Neuronal stem cell (in vitro differentiated cells): ENCODE measurements around the gene LCN6.
"Not testable (repeated sequence)": the region's sequence is repeated elsewhere in the genome, so short reads cannot be mapped to it uniquely, and the experiment has no call there.

Experiments used
- DNase-seq: peaks from one replicate; pipeline ENCODE4 v3.0.0-alpha.2; 2013; ENCODE audit warnings: low spot score
- H2AFZ ChIP-seq: one replicate; pipeline ENCODE4 v1.6.1; 2013; ENCODE audit warnings: mild to moderate bottlenecking, low read length, inconsistent platforms
- H2AK5ac ChIP-seq: 2 replicates; pipeline ENCODE4 v1.6.1; 2013; ENCODE audit warnings: low read depth, mild to moderate bottlenecking, inconsistent platforms, low read length, moderate library complexity, mixed read lengths
- H2BK120ac ChIP-seq: 2 replicates; pipeline ENCODE4 v1.6.1; 2013; ENCODE audit warnings: low read depth, mild to moderate bottlenecking, inconsistent platforms, low read length, moderate library complexity, mixed read lengths
- H2BK12ac ChIP-seq: one replicate; pipeline ENCODE4 v1.6.1; 2013; ENCODE audit warnings: low read length, inconsistent platforms
- H2BK15ac ChIP-seq: 2 replicates; pipeline ENCODE4 v1.6.1; 2013; ENCODE audit warnings: mild to moderate bottlenecking, low read length, inconsistent platforms, mixed read lengths
- H2BK5ac ChIP-seq: one replicate; pipeline ENCODE4 v1.6.1; 2013; ENCODE audit warnings: inconsistent platforms, mild to moderate bottlenecking, low read length, moderate library complexity
- H3K14ac ChIP-seq: one replicate; pipeline ENCODE4 v1.6.1; 2013; ENCODE audit warnings: low read length, inconsistent platforms
- H3K18ac ChIP-seq: 2 replicates; pipeline ENCODE4 v1.6.1; 2013; ENCODE audit warnings: low read length, inconsistent platforms
- H3K23ac ChIP-seq: 2 replicates; pipeline ENCODE4 v1.6.1; 2013; ENCODE audit warnings: low read depth, mild to moderate bottlenecking, mixed read lengths, low read length, inconsistent platforms; ENCODE audit not compliant: poor library complexity
- H3K27ac ChIP-seq: replicated peaks from 3 replicates; pipeline ENCODE4 v1.5.1; 2013; ENCODE audit warnings: low read length, inconsistent platforms
- H3K27me3 ChIP-seq, 3 experiments: 2 replicates each; pipeline ENCODE4 v1.6.1; 2013; ENCODE audit warnings: low read length in 3 of 3, mild to moderate bottlenecking in 2 of 3, inconsistent platforms in 1 of 3, low read depth in 1 of 3, mixed read lengths in 1 of 3, moderate library complexity in 1 of 3; ENCODE audit not compliant: control insufficient read depth in 3 of 3, insufficient read depth in 3 of 3
- H3K36me3 ChIP-seq, 2 donors: replicated peaks in 1 of 2; 2 replicates each; pipeline ENCODE4 v1.6.1; 2013; ENCODE audit warnings: low read length in 2 of 2; ENCODE audit not compliant: control insufficient read depth in 2 of 2, insufficient read depth in 2 of 2
- H3K4ac ChIP-seq: 2 replicates; pipeline ENCODE4 v1.6.1; 2013; ENCODE audit warnings: inconsistent platforms, mild to moderate bottlenecking, low read length, moderate library complexity
- H3K4me1 ChIP-seq, 2 donors: 1 replicate in 1 of 2; 2 replicates in 1 of 2; pipeline ENCODE4 v1.6.1; 2013; ENCODE audit warnings: low read length in 2 of 2, low read depth in 1 of 2; ENCODE audit not compliant: control insufficient read depth in 2 of 2, insufficient read depth in 1 of 2
- H3K4me2 ChIP-seq: one replicate; pipeline ENCODE4 v1.6.1; 2013; ENCODE audit warnings: mild to moderate bottlenecking, low read length, inconsistent platforms; ENCODE audit not compliant: insufficient read depth, poor library complexity, severe bottlenecking
- H3K4me3 ChIP-seq, 2 donors: 2 replicates each; pipeline ENCODE4 v1.5.1; 2013; ENCODE audit warnings: low read length in 2 of 2, mild to moderate bottlenecking in 2 of 2, inconsistent platforms in 1 of 2, moderate library complexity in 1 of 2
- H3K79me1 ChIP-seq: one replicate; pipeline ENCODE4 v1.6.1; 2013; ENCODE audit warnings: low read depth, mild to moderate bottlenecking, inconsistent platforms, low read length, moderate library complexity
- H3K9ac ChIP-seq: one replicate; pipeline ENCODE4 v1.6.1; 2013; ENCODE audit warnings: mild to moderate bottlenecking, low read depth, low read length, inconsistent platforms; ENCODE audit not compliant: poor library complexity
- H3K9me3 ChIP-seq, 2 donors: replicated peaks in 1 of 2; 2 replicates each; pipeline versions ENCODE3 to v1.6.1; 2013; ENCODE audit warnings: low read length in 2 of 2, mild to moderate bottlenecking in 2 of 2, inconsistent platforms in 1 of 2, low read depth in 1 of 2, mixed read lengths in 1 of 2, moderate library complexity in 1 of 2; ENCODE audit not compliant: control insufficient read depth in 2 of 2, insufficient read depth in 1 of 2
- H4K8ac ChIP-seq: one replicate; pipeline ENCODE4 v1.6.1; 2013; ENCODE audit warnings: low read depth, mild to moderate bottlenecking, inconsistent platforms, low read length, moderate library complexity
- H4K91ac ChIP-seq: one replicate; pipeline ENCODE4 v1.6.1; 2013; ENCODE audit warnings: low read length, low read depth, mild to moderate bottlenecking, inconsistent platforms; ENCODE audit not compliant: poor library complexity
- WGBS, 2 donors: extraction: QIAGEN DNeasy Blood & Tissue Kit; methylation state at CpG; one replicate each; pipeline ENCODE4 v1.1.7; 2013; ENCODE audit warnings: missing lambda C conversion rate in 2 of 2, mixed read lengths in 1 of 2; ENCODE audit not compliant: insufficient read length in 2 of 2, insufficient replicate concordance in 1 of 2; ENCODE audit errors: extremely low coverage in 2 of 2; 5-methylcytosine and 5-hydroxymethylcytosine counted together

The LCN6 gene

DNA sequence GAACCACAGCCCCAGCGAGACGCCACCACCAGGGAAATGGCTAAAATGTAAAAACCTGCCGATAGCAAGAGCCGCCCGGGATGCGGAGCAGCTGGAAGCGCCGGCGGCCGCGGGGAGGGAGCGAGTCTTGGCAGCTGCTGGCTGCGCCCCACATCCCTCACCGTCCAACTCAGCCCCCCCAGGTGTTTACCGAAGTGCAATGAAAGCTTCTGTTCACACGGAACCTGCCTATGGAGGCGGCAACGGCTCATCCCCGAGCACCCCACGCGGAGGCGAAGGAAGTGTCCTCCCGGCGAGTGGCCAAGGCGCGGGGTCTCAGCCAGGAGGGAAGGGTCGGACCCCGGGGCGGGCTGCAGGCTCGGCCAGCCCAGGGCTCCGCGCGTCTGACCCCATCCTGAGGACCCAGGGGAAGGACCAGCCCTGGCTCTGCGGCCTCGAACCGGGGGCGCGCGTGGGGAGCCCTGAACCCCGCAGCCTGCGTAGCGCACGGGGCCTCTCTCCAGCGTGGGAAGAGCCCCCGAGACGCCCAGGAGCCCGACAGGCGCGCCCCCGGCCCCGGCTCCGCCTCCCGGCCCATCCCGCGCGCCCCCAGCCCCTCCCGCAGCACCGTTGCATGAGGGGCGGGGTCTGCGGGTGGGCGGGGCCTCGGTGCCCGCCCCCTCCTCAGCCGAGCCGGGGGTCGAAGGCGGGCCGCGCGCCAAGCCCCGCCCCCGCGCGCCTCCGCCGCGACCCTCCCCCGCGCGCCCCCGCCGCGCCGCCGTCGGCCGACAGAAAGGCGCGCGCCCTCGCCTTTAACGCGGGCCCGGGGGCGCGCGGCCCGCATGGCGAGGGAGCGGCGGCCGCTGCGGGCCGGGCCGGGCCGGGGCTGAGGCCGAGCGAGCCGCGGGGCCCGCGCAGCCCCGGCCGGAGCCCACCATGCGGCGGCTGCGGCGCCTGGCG is 36.3 kb downstream of the LCN6 start, which contains the start of gene DIPK1B:
Gene DIPK1B, plus strand, starts transcription at position 822 of the 939 bp plus-strand sequence. Its CDS starts 94 bp downstream, at position 916.
- H3K36me3 ChIP-seq, result peaks cover 0 to 6% of the 10 kb centered on the region in 2 donors
- H4K91ac ChIP-seq, result no peak within 1 kb of the TSS
- peaks cover 0 to 33% (median 7%) of the 10 kb centered on the region in 3 experiments for H3K27me3 ChIP-seq
- H3K18ac ChIP-seq, result peak within 1 kb of the TSS; percentile 97
- no peak within 1 kb of the TSS for H3K4ac ChIP-seq
- peak within 1 kb of the TSS; percentile 100 for H3K4me2 ChIP-seq
- no peak within 1 kb of the TSS for H3K27ac ChIP-seq
- H3K9ac ChIP-seq, result peak within 1 kb of the TSS; percentile 88
- peak within 1 kb of the TSS; percentile 93 for H3K23ac ChIP-seq
- H3K9me3 ChIP-seq, result no peaks in the 10 kb centered on the region
- peak within 1 kb of the TSS; percentile 84 for H2BK12ac ChIP-seq
- peak within 1 kb of the TSS; percentile 99 for H2BK15ac ChIP-seq
- peak within 1 kb of the TSS; percentile 97 for H2AK5ac ChIP-seq
- no peak within 1 kb of the TSS for H2BK5ac ChIP-seq
- peaks cover 17% of the 10 kb centered on the region for H3K79me1 ChIP-seq
- no CpG with 5 or more reads among the region's 119 CpGs for WGBS, 2 donors
- DNase-seq, result peak; percentile 85
- H3K14ac ChIP-seq, result peak within 1 kb of the TSS; percentile 98
- no peak within 1 kb of the TSS for H4K8ac ChIP-seq
- peak within 1 kb of the TSS; percentile 89 for H2AFZ ChIP-seq
- H3K4me1 ChIP-seq, result peaks cover 8 to 23% of the 10 kb centered on the region in 2 donors
- peak within 1 kb of the TSS; percentile 47 for H2BK120ac ChIP-seq
- peak within 1 kb of the TSS; percentile 82 to 97 for H3K4me3 ChIP-seq

DNA sequence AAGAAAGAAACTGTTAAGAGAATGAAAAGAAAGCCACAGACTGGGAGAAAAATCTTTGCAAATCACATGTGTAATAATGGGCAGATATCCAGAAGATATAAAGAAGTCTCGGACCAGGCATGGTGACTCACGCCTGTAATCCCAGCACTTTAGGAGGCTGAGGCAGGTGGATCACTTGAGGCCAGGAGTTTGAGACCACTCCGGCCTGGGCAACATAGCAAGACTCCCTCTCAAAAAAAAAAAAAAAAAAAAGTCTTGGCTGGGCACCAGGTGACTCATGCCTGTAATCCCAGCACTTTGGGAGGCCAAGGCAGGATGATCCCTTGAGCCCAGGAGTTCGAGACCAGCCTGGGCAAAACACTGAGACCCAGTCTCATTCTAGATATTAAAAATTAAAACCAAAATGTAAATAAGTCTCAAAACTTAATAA is 37.1 kb downstream of the LCN6 start:
- not testable (repeated sequence) for H2BK12ac ChIP-seq, H3K4me2 ChIP-seq, H3K4ac ChIP-seq, H3K9ac ChIP-seq, H2BK15ac ChIP-seq, H4K91ac ChIP-seq, H2AFZ ChIP-seq, H3K18ac ChIP-seq, H3K23ac ChIP-seq, H3K36me3 ChIP-seq, H3K4me3 ChIP-seq, H2BK120ac ChIP-seq, H4K8ac ChIP-seq, H3K27ac ChIP-seq, H2AK5ac ChIP-seq, DNase-seq, H3K9me3 ChIP-seq, H2BK5ac ChIP-seq, H3K14ac ChIP-seq
- peaks cover 8 to 23% of the 10 kb centered on the region in 2 donors for H3K4me1 ChIP-seq
- peaks cover 17% of the 10 kb centered on the region for H3K79me1 ChIP-seq
- H3K27me3 ChIP-seq, result peaks cover 0 to 37% (median 7%) of the 10 kb centered on the region in 3 experiments
- no CpG with 5 or more reads among the region's 4 CpGs for WGBS, 2 donors

DNA sequence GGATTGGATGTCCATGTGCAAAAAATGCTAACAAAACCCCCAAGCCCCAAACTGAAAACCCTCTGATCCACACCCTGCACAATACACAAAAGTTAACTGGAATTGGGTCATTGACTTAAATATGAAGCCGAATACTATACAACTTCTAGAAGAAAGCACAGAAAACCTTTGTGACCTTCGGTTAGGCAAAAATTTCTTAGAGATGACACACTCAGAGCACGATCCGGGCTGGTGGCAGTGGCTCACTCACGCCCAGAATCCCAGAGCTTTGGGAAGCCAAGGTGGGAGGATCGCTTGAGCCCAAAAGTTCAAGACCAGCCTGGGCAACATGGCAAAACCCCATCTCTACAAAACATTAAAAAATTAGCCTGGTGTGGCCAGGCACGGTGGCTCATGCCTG is 37.8 kb downstream of the LCN6 start:
- peaks cover 8 to 23% of the 10 kb centered on the region in 2 donors for H3K4me1 ChIP-seq
- WGBS, 2 donors, result no CpG with 5 or more reads among the region's 7 CpGs
- H3K23ac ChIP-seq, result no peak overlapping the region
- H3K4ac ChIP-seq, result no peak overlapping the region
- H3K27me3 ChIP-seq, result peaks cover 0 to 39% (median 7%) of the 10 kb centered on the region in 3 experiments
- peaks cover 0 to under 1% of the 10 kb centered on the region in 2 donors for H3K36me3 ChIP-seq
- H3K14ac ChIP-seq, result no peak overlapping the region
- H3K9me3 ChIP-seq, result no peaks in the 10 kb centered on the region
- H2AK5ac ChIP-seq, result no peak overlapping the region
- no peak overlapping the region for H2AFZ ChIP-seq
- H2BK5ac ChIP-seq, result no peak overlapping the region
- H3K4me3 ChIP-seq, result no peak overlapping the region
- H4K91ac ChIP-seq, result no peak overlapping the region
- DNase-seq, result no peak
- no peak overlapping the region for H4K8ac ChIP-seq
- no peak overlapping the region for H2BK15ac ChIP-seq
- no peak overlapping the region for H2BK120ac ChIP-seq
- H3K9ac ChIP-seq, result no peak overlapping the region
- no peak overlapping the region for H3K4me2 ChIP-seq
- H3K18ac ChIP-seq, result no peak overlapping the region
- no peak overlapping the region for H2BK12ac ChIP-seq
- peaks cover 17% of the 10 kb centered on the region for H3K79me1 ChIP-seq
- H3K27ac ChIP-seq, result no peak overlapping the region
